ENCODE results near the gene TMEM208. TPM values are rescaled to one million over a fixed set of nuclear protein-coding genes. Genes with fewer than 3 reads are reported as not detected.
A peak's percentile ranks its signal among the peaks of the same experiment; 100 is the strongest.

Gene TMEM208
- total and polyA plus RNA-seq, 3 experiments from 2014 or later: 58.4 to 83.7 (median 69.5) TPM

GRCh38 chr16:67259705-67260104 lies 32.8 kb downstream of the TMEM208 start:
- Histone ChIP-seq H3K4me3 (ENCODE audit: low read length) (no peak overlapping the region), H3K27me3 (ENCODE audit: insufficient read depth, low read length, poor library complexity, severe bottlenecking) (no peaks in the 10 kb centered on the region), H3K4me1 (ENCODE audit: insufficient read depth, low read length) (no peaks in the 10 kb centered on the region), H3K36me3 (ENCODE audit: insufficient read depth, low read length) (no peaks in the 10 kb centered on the region), H3K9me3 (ENCODE audit: low read length) (no peaks in the 10 kb centered on the region), H3K27ac (ENCODE audit: low read depth, low read length) (no peak overlapping the region)
- DNase-seq: no peak
- no peak overlapping the region for H3K4me3 Mint-ChIP-seq
- no peaks in the 10 kb centered on the region for H3K4me1 Mint-ChIP-seq
- peaks cover 16 to 33% of the 10 kb centered on the region in 2 donors for H3K27me3 Mint-ChIP-seq
- H3K9me3 Mint-ChIP-seq: no peaks in the 10 kb centered on the region
- POLR2A ChIA-PET: no interaction called here
- CTCF ChIA-PET: interaction anchor here (0.9 to 1.7 kb wide), 4 partner anchors 9 to 104 kb away, joined by 3 to 4 read pairs (median 4); no protein-coding TSS in a partner anchor
- peak overlapping the region in 1 of 8 donors; percentile 4 for H3K27ac Mint-ChIP-seq
- H3K36me3 Mint-ChIP-seq: no peaks in the 10 kb centered on the region

GRCh38 chr16:67260426-67261063 lies 33.6 kb downstream of the TMEM208 start:
- POLR2A ChIA-PET: no interaction called here
- CTCF ChIA-PET: interaction anchor here (1.0 to 1.4 kb wide), 4 partner anchors 10 to 35 kb away, joined by 3 to 4 read pairs (median 3); partner anchors contain the start of gene TMEM208

GRCh38 chr16:67263201-67263600 lies 36.3 kb downstream of the TMEM208 start:
- no peaks in the 10 kb centered on the region for H3K9me3 Mint-ChIP-seq
- Histone ChIP-seq H3K9me3 (ENCODE audit: low read length) (no peaks in the 10 kb centered on the region), H3K4me3 (ENCODE audit: low read length) (no peak overlapping the region), H3K4me1 (ENCODE audit: insufficient read depth, low read length) (no peaks in the 10 kb centered on the region), H3K27me3 (ENCODE audit: insufficient read depth, low read length, poor library complexity, severe bottlenecking) (no peaks in the 10 kb centered on the region), H3K27ac (ENCODE audit: low read depth, low read length) (no peak overlapping the region), H3K36me3 (ENCODE audit: insufficient read depth, low read length) (no peaks in the 10 kb centered on the region)
- H3K27me3 Mint-ChIP-seq: peaks cover 7 to 30% of the 10 kb centered on the region in 2 donors
- no peak for DNase-seq
- H3K36me3 Mint-ChIP-seq: no peaks in the 10 kb centered on the region
- CTCF ChIA-PET: no interaction called here
- POLR2A ChIA-PET: no interaction called here
- no peak overlapping the region for H3K27ac Mint-ChIP-seq
- H3K4me3 Mint-ChIP-seq: no peak overlapping the region
- H3K4me1 Mint-ChIP-seq: no peaks in the 10 kb centered on the region

More at GRCh38 chr16:67260426-67261063, 33.6 kb downstream of the TMEM208 start:
- no peaks in the 10 kb centered on the region for H3K4me1 Mint-ChIP-seq
- H3K9me3 Mint-ChIP-seq: no peaks in the 10 kb centered on the region
- H3K4me3 Mint-ChIP-seq: peak overlapping the region in 1 of 7 donors; percentile 10
- no peaks in the 10 kb centered on the region for H3K36me3 Mint-ChIP-seq
- H3K27me3 Mint-ChIP-seq: peaks cover 16 to 33% of the 10 kb centered on the region in 2 donors
- no peaks in the 10 kb centered on the region for H3K4me1 ChIP-seq (ENCODE audit: insufficient read depth, low read length)
- DNase-seq: peak in 1 of 5 donors; percentile 14
- no peak overlapping the region for H3K27ac ChIP-seq (ENCODE audit: low read depth, low read length)
- no peaks in the 10 kb centered on the region for H3K9me3 ChIP-seq (ENCODE audit: low read length)
- no peaks in the 10 kb centered on the region for H3K27me3 ChIP-seq (ENCODE audit: insufficient read depth, low read length, poor library complexity, severe bottlenecking)
- H3K27ac Mint-ChIP-seq: peak overlapping the region in 1 of 8 donors; percentile 61
- H3K4me3 ChIP-seq (ENCODE audit: low read length): no peak overlapping the region
- no peaks in the 10 kb centered on the region for H3K36me3 ChIP-seq (ENCODE audit: insufficient read depth, low read length)

GRCh38 chr16:67264277-67264676 lies 37.3 kb downstream of the TMEM208 start:
- H3K9me3 ChIP-seq (ENCODE audit: low read length): no peaks in the 10 kb centered on the region
- no peaks in the 10 kb centered on the region for H3K27me3 ChIP-seq (ENCODE audit: insufficient read depth, low read length, poor library complexity, severe bottlenecking)
- H3K36me3 Mint-ChIP-seq: no peaks in the 10 kb centered on the region
- H3K27ac Mint-ChIP-seq: no peak overlapping the region
- no peak overlapping the region for H3K27ac ChIP-seq (ENCODE audit: low read depth, low read length)
- H3K4me3 ChIP-seq (ENCODE audit: low read length): no peak overlapping the region
- H3K4me1 Mint-ChIP-seq: no peaks in the 10 kb centered on the region
- no peaks in the 10 kb centered on the region for H3K4me1 ChIP-seq (ENCODE audit: insufficient read depth, low read length)
- H3K36me3 ChIP-seq (ENCODE audit: insufficient read depth, low read length): no peaks in the 10 kb centered on the region
- H3K27me3 Mint-ChIP-seq: peaks cover 7 to 30% of the 10 kb centered on the region in 2 donors
- no peaks in the 10 kb centered on the region for H3K9me3 Mint-ChIP-seq
- H3K4me3 Mint-ChIP-seq: no peak overlapping the region
- peak in 1 of 5 donors; percentile 26 for DNase-seq
- ChIA-PET CTCF (no interaction called here), POLR2A (no interaction called here)

- Histone ChIP-seq H3K27ac (ENCODE audit: low read depth, low read length) (no peak overlapping the region), H3K36me3 (ENCODE audit: insufficient read depth, low read length) (no peaks in the 10 kb centered on the region), H3K9me3 (ENCODE audit: low read length) (no peaks in the 10 kb centered on the region), H3K4me3 (ENCODE audit: low read length) (no peak overlapping the region), H3K4me1 (ENCODE audit: insufficient read depth, low read length) (no peaks in the 10 kb centered on the region), H3K27me3 (ENCODE audit: insufficient read depth, low read length, poor library complexity, severe bottlenecking) (no peaks in the 10 kb centered on the region)
- peak overlapping the region in 2 of 8 donors; percentile 32 to 51 for H3K27ac Mint-ChIP-seq
- no peaks in the 10 kb centered on the region for H3K36me3 Mint-ChIP-seq
- peak in 1 of 5 donors; percentile 18 for DNase-seq
- H3K9me3 Mint-ChIP-seq: no peaks in the 10 kb centered on the region
- no peaks in the 10 kb centered on the region for H3K4me1 Mint-ChIP-seq
- H3K27me3 Mint-ChIP-seq: peaks cover 7 to 30% of the 10 kb centered on the region in 2 donors
- POLR2A ChIA-PET: no interaction called here
- no peak overlapping the region for H3K4me3 Mint-ChIP-seq
- CTCF ChIA-PET: no interaction called here
Observed at GRCh38 chr16:67264866-67265265, 37.9 kb downstream of the TMEM208 start.

- H3K4me1 Mint-ChIP-seq: no peaks in the 10 kb centered on the region
- Histone ChIP-seq H3K4me1 (ENCODE audit: insufficient read depth, low read length) (no peaks in the 10 kb centered on the region), H3K9me3 (ENCODE audit: low read length) (no peaks in the 10 kb centered on the region), H3K36me3 (ENCODE audit: insufficient read depth, low read length) (no peaks in the 10 kb centered on the region), H3K27me3 (ENCODE audit: insufficient read depth, low read length, poor library complexity, severe bottlenecking) (no peaks in the 10 kb centered on the region), H3K4me3 (ENCODE audit: low read length) (no peak overlapping the region), H3K27ac (ENCODE audit: low read depth, low read length) (no peak overlapping the region)
- ChIA-PET CTCF (interaction anchor here (1.5 kb wide), 1 partner anchor 13 kb away, joined by 3 read pairs; no protein-coding TSS in a partner anchor), POLR2A (no interaction called here)
- peaks cover 7 to 30% of the 10 kb centered on the region in 2 donors for H3K27me3 Mint-ChIP-seq
- H3K9me3 Mint-ChIP-seq: no peaks in the 10 kb centered on the region
- no peak overlapping the region for H3K27ac Mint-ChIP-seq
- no peak overlapping the region for H3K4me3 Mint-ChIP-seq
- H3K36me3 Mint-ChIP-seq: no peaks in the 10 kb centered on the region
- DNase-seq: no peak
Observed at GRCh38 chr16:67265834-67266233, 38.9 kb downstream of the TMEM208 start.

- Mint-ChIP-seq H3K4me3 (no peak overlapping the region), H3K36me3 (no peaks in the 10 kb centered on the region), H3K27ac (no peak overlapping the region), H3K27me3 (peaks cover under 1 to 13% of the 10 kb centered on the region in 2 donors), H3K4me1 (no peaks in the 10 kb centered on the region), H3K9me3 (no peaks in the 10 kb centered on the region)
- CTCF ChIA-PET: interaction anchor here (0.7 kb wide), 1 partner anchor 255 kb away, joined by 4 read pairs; no protein-coding TSS in a partner anchor
- H3K27ac ChIP-seq (ENCODE audit: low read depth, low read length): no peak overlapping the region
- no peaks in the 10 kb centered on the region for H3K9me3 ChIP-seq (ENCODE audit: low read length)
- H3K4me1 ChIP-seq (ENCODE audit: insufficient read depth, low read length): no peaks in the 10 kb centered on the region
- no peaks in the 10 kb centered on the region for H3K27me3 ChIP-seq (ENCODE audit: insufficient read depth, low read length, poor library complexity, severe bottlenecking)
- H3K36me3 ChIP-seq (ENCODE audit: insufficient read depth, low read length): no peaks in the 10 kb centered on the region
- DNase-seq: peak in 1 of 5 donors; percentile 16
- no peak overlapping the region for H3K4me3 ChIP-seq (ENCODE audit: low read length)
- POLR2A ChIA-PET: interaction anchor here (0.6 to 0.7 kb wide), 3 partner anchors 24 to 66 kb away, joined by 3 to 8 read pairs (median 4); no protein-coding TSS in a partner anchor
Observed at GRCh38 chr16:67268136-67268579, 41.2 kb downstream of the TMEM208 start.

- Mint-ChIP-seq H3K4me3 (no peak overlapping the region), H3K27me3 (peaks cover 0 to 7% of the 10 kb centered on the region in 2 donors), H3K9me3 (no peaks in the 10 kb centered on the region), H3K27ac (no peak overlapping the region), H3K4me1 (no peaks in the 10 kb centered on the region), H3K36me3 (peaks cover 0 to 2% (median 2%) of the 10 kb centered on the region in 3 donors)
- Histone ChIP-seq H3K27ac (ENCODE audit: low read depth, low read length) (no peak overlapping the region), H3K4me3 (ENCODE audit: low read length) (no peak overlapping the region), H3K4me1 (ENCODE audit: insufficient read depth, low read length) (no peaks in the 10 kb centered on the region), H3K27me3 (ENCODE audit: insufficient read depth, low read length, poor library complexity, severe bottlenecking) (no peaks in the 10 kb centered on the region), H3K36me3 (ENCODE audit: insufficient read depth, low read length) (no peaks in the 10 kb centered on the region), H3K9me3 (ENCODE audit: low read length) (no peaks in the 10 kb centered on the region)
- ChIA-PET POLR2A (no interaction called here), CTCF (no interaction called here)
- peak in 1 of 5 donors; percentile 13 for DNase-seq
Observed at GRCh38 chr16:67269766-67270165, 42.8 kb downstream of the TMEM208 start.

All from CD8-positive, alpha-beta memory T cell (primary cell).